ENCODE measurements around the gene LPP.
"Not testable (repeated sequence)": the region's sequence is repeated elsewhere in the genome, so short reads cannot be mapped to it uniquely, and the experiment has no call there.

The LPP gene

GRCh38 chr3:188634285-188634684, 480.3 kb downstream of the LPP start:
- DNase-seq (ENCODE audit: low spot score), result no peak

- DNase-seq (ENCODE audit: low spot score), result no peak
Measured at GRCh38 chr3:188635258-188636042, 481.5 kb downstream of the LPP start.

- not testable (repeated sequence) for DNase-seq (ENCODE audit: low spot score)
Measured at GRCh38 chr3:188636292-188636691, 482.3 kb downstream of the LPP start.

GRCh38 chr3:188641076-188641475, 487.1 kb downstream of the LPP start:
- no peak for DNase-seq (ENCODE audit: low spot score)

- DNase-seq (ENCODE audit: low spot score), result no peak
Measured at GRCh38 chr3:188643736-188644135, 489.8 kb downstream of the LPP start.

- DNase-seq (ENCODE audit: low spot score), result no peak
Measured at GRCh38 chr3:188646592-188646991, 492.6 kb downstream of the LPP start.

- no peak for DNase-seq (ENCODE audit: low spot score)
Measured at GRCh38 chr3:188647237-188647636, 493.3 kb downstream of the LPP start.

- DNase-seq (ENCODE audit: low spot score), result no peak
Measured at GRCh38 chr3:188649521-188649920, 495.6 kb downstream of the LPP start.

GRCh38 chr3:188656196-188656982, 502.4 kb downstream of the LPP start:
- no peak for DNase-seq (ENCODE audit: low spot score)

GRCh38 chr3:188658606-188659005, 504.6 kb downstream of the LPP start:
- DNase-seq (ENCODE audit: low spot score), result no peak

GRCh38 chr3:188659449-188660090, 505.6 kb downstream of the LPP start:
- DNase-seq (ENCODE audit: low spot score), result no peak

GRCh38 chr3:188660415-188660814, 506.5 kb downstream of the LPP start:
- no peak for DNase-seq (ENCODE audit: low spot score)

GRCh38 chr3:188661806-188662205, 507.8 kb downstream of the LPP start:
- DNase-seq (ENCODE audit: low spot score), result no peak

- no peak for DNase-seq (ENCODE audit: low spot score)
Measured at GRCh38 chr3:188662214-188662613, 508.3 kb downstream of the LPP start.

GRCh38 chr3:188662795-188663194, 508.8 kb downstream of the LPP start:
- no peak for DNase-seq (ENCODE audit: low spot score)

- no peak for DNase-seq (ENCODE audit: low spot score)
Measured at GRCh38 chr3:188663839-188664238, 509.9 kb downstream of the LPP start.

- DNase-seq (ENCODE audit: low spot score), result no peak
Measured at GRCh38 chr3:188664795-188665194, 510.8 kb downstream of the LPP start.

GRCh38 chr3:188667926-188668325, 514.0 kb downstream of the LPP start:
- DNase-seq (ENCODE audit: low spot score), result no peak

- no peak for DNase-seq (ENCODE audit: low spot score)
Measured at GRCh38 chr3:188670446-188670845, 516.5 kb downstream of the LPP start.

- DNase-seq (ENCODE audit: low spot score), result no peak
Measured at GRCh38 chr3:188671971-188672370, 518.0 kb downstream of the LPP start.

- no peak for DNase-seq (ENCODE audit: low spot score)
Measured at GRCh38 chr3:188672840-188673239, 518.9 kb downstream of the LPP start.

- DNase-seq (ENCODE audit: low spot score), result no peak
Measured at GRCh38 chr3:188673646-188674186, 519.8 kb downstream of the LPP start.

- no peak for DNase-seq (ENCODE audit: low spot score)
Measured at GRCh38 chr3:188674595-188674994, 520.6 kb downstream of the LPP start.

All from left forelimb (tissue), 1 donor.